ENCODE results near the gene HILPDA.

Gene HILPDA

GRCh38 chr7:128410451-128410753 lies 45.3 kb upstream of the HILPDA start:
- no peaks in the 10 kb centered on the region for H3K27me3 ChIP-seq
- peak overlapping the region; percentile 69 to 85 (median 79) for H3K9ac ChIP-seq
- peaks cover 0 to 15% (median 0%) of the 10 kb centered on the region in 11 experiments; a peak in 4 of 22 replicates for H4K20me1 ChIP-seq
- peak overlapping the region; percentile 84 to 100 (median 99) for H3K4me2 ChIP-seq
- H3K36me3 ChIP-seq, result no peaks in the 10 kb centered on the region
- H3K27ac ChIP-seq, result peak overlapping the region in 9 of 11 experiments; percentile 32 to 87 (median 78); a peak in 17 of 22 replicates
- peak overlapping the region; percentile 59 to 93 (median 72) for H3K4me3 ChIP-seq
- H3K9me3 ChIP-seq (replicated peaks in 1 of 11), result peaks cover 0 to 5% (median 0%) of the 10 kb centered on the region in 11 experiments; a peak in 2 of 22 replicates
- H3K4me1 ChIP-seq, result peaks cover 32 to 45% (median 41%) of the 10 kb centered on the region in 10 experiments
- no peak for TF ChIP-seq Cebpa-rat (IDR thresholded peaks at IDR 0.05)

GRCh38 chr7:128415217-128415785 lies 40.4 kb upstream of the HILPDA start:
- no peak overlapping the region for H3K4me3 ChIP-seq
- H3K9ac ChIP-seq, result no peak overlapping the region
- H3K9me3 ChIP-seq (replicated peaks in 1 of 11), result peaks cover 0 to 5% (median 0%) of the 10 kb centered on the region in 11 experiments; a peak in 2 of 22 replicates
- H3K36me3 ChIP-seq, result no peaks in the 10 kb centered on the region
- H3K4me1 ChIP-seq, result peaks cover under 1 to 13% (median 8%) of the 10 kb centered on the region in 10 experiments; a peak in 17 of 20 replicates
- TF ChIP-seq Cebpa-rat (IDR thresholded peaks at IDR 0.05), result no peak
- H3K27ac ChIP-seq, result no peak overlapping the region
- H3K4me2 ChIP-seq, result no peak overlapping the region
- no peaks in the 10 kb centered on the region; a peak in 1 of 22 replicates for H4K20me1 ChIP-seq
- H3K27me3 ChIP-seq, result no peaks in the 10 kb centered on the region

GRCh38 chr7:128417071-128417470 lies 38.6 kb upstream of the HILPDA start:
- Histone ChIP-seq H3K4me1 (peaks cover 0 to 15% (median 8%) of the 10 kb centered on the region in 10 experiments; a peak in 10 of 20 replicates), H3K9me3 (replicated peaks in 1 of 11) (peaks cover 0 to 5% (median 0%) of the 10 kb centered on the region in 11 experiments; a peak in 2 of 22 replicates), H4K20me1 (no peaks in the 10 kb centered on the region; a peak in 1 of 22 replicates), H3K36me3 (no peaks in the 10 kb centered on the region), H3K27me3 (no peaks in the 10 kb centered on the region), H3K4me2 (no peak overlapping the region), H3K9ac (no peak overlapping the region), H3K27ac (no peak overlapping the region), H3K4me3 (no peak overlapping the region)
- no peak for TF ChIP-seq Cebpa-rat (IDR thresholded peaks at IDR 0.05)

GRCh38 chr7:128419257-128419656 lies 36.4 kb upstream of the HILPDA start:
- Histone ChIP-seq H3K4me3 (no peak overlapping the region), H3K4me2 (no peak overlapping the region), H3K4me1 (peaks cover 0 to 15% (median 8%) of the 10 kb centered on the region in 10 experiments; a peak in 13 of 20 replicates), H3K9me3 (replicated peaks in 1 of 11) (no peaks in the 10 kb centered on the region), H3K27ac (no peak overlapping the region), H3K36me3 (no peaks in the 10 kb centered on the region), H4K20me1 (no peaks in the 10 kb centered on the region; a peak in 1 of 22 replicates), H3K27me3 (no peaks in the 10 kb centered on the region), H3K9ac (peak overlapping the region in 1 of 11 experiments; percentile 15; a peak in 1 of 22 replicates)
- TF ChIP-seq Cebpa-rat (IDR thresholded peaks at IDR 0.05), result no peak

- H4K20me1 ChIP-seq, result no peaks in the 10 kb centered on the region; a peak in 1 of 22 replicates
- peak overlapping the region in 5 of 11 experiments; percentile 6 to 31 (median 27); a peak in 6 of 22 replicates for H3K4me2 ChIP-seq
- H3K27ac ChIP-seq, result no peak overlapping the region
- peaks cover 0 to 15% (median 8%) of the 10 kb centered on the region in 10 experiments; a peak in 13 of 20 replicates for H3K4me1 ChIP-seq
- H3K4me3 ChIP-seq, result no peak overlapping the region
- no peak for TF ChIP-seq Cebpa-rat (IDR thresholded peaks at IDR 0.05)
- H3K36me3 ChIP-seq, result no peaks in the 10 kb centered on the region
- no peak overlapping the region for H3K9ac ChIP-seq
- H3K27me3 ChIP-seq, result no peaks in the 10 kb centered on the region
- no peaks in the 10 kb centered on the region for H3K9me3 ChIP-seq (replicated peaks in 1 of 11)
These were observed 34.9 kb upstream of the HILPDA start for GRCh38 chr7:128420773-128421172.

GRCh38 chr7:128421384-128421783 lies 34.3 kb upstream of the HILPDA start:
- no peak overlapping the region for H3K27ac ChIP-seq
- peaks cover 0 to 15% (median 8%) of the 10 kb centered on the region in 10 experiments; a peak in 13 of 20 replicates for H3K4me1 ChIP-seq
- H3K9ac ChIP-seq, result no peak overlapping the region
- peak overlapping the region in 1 of 11 experiments; percentile 27; a peak in 2 of 22 replicates for H3K4me2 ChIP-seq
- no peak overlapping the region for H3K4me3 ChIP-seq
- H3K36me3 ChIP-seq, result no peaks in the 10 kb centered on the region
- H3K9me3 ChIP-seq (replicated peaks in 1 of 11), result no peaks in the 10 kb centered on the region
- no peak for TF ChIP-seq Cebpa-rat (IDR thresholded peaks at IDR 0.05)
- no peaks in the 10 kb centered on the region for H3K27me3 ChIP-seq
- no peaks in the 10 kb centered on the region; a peak in 1 of 22 replicates for H4K20me1 ChIP-seq

- Histone ChIP-seq H3K27me3 (no peaks in the 10 kb centered on the region), H3K4me1 (peaks cover 0 to 15% (median 8%) of the 10 kb centered on the region in 10 experiments; a peak in 13 of 20 replicates), H3K36me3 (no peaks in the 10 kb centered on the region), H3K4me3 (no peak overlapping the region), H3K9me3 (replicated peaks in 1 of 11) (no peaks in the 10 kb centered on the region), H4K20me1 (no peaks in the 10 kb centered on the region; a peak in 1 of 22 replicates), H3K27ac (no peak overlapping the region), H3K4me2 (peak overlapping the region in 1 of 11 experiments; percentile 27; a peak in 1 of 22 replicates), H3K9ac (no peak overlapping the region)
- no peak for TF ChIP-seq Cebpa-rat (IDR thresholded peaks at IDR 0.05)
These were observed 33.6 kb upstream of the HILPDA start for GRCh38 chr7:128422037-128422436.

- H3K9ac ChIP-seq, result no peak overlapping the region
- no peaks in the 10 kb centered on the region for H3K9me3 ChIP-seq (replicated peaks in 1 of 11)
- H3K27me3 ChIP-seq, result no peaks in the 10 kb centered on the region
- H3K4me3 ChIP-seq, result no peak overlapping the region
- H4K20me1 ChIP-seq, result no peaks in the 10 kb centered on the region; a peak in 1 of 22 replicates
- no peak for TF ChIP-seq Cebpa-rat (IDR thresholded peaks at IDR 0.05)
- H3K4me1 ChIP-seq, result peaks cover 0 to 15% (median 8%) of the 10 kb centered on the region in 10 experiments; a peak in 13 of 20 replicates
- no peak overlapping the region for H3K4me2 ChIP-seq
- no peak overlapping the region for H3K27ac ChIP-seq
- no peaks in the 10 kb centered on the region for H3K36me3 ChIP-seq
These were observed 32.8 kb upstream of the HILPDA start for GRCh38 chr7:128422842-128423241.

GRCh38 chr7:128424686-128425275 lies 30.9 kb upstream of the HILPDA start:
- no peaks in the 10 kb centered on the region for H3K27me3 ChIP-seq
- no peak for TF ChIP-seq Cebpa-rat (IDR thresholded peaks at IDR 0.05)
- H3K4me1 ChIP-seq, result peaks cover 0 to 15% (median 8%) of the 10 kb centered on the region in 10 experiments; a peak in 13 of 20 replicates
- H3K4me3 ChIP-seq, result no peak overlapping the region
- H4K20me1 ChIP-seq, result no peaks in the 10 kb centered on the region
- no peaks in the 10 kb centered on the region for H3K9me3 ChIP-seq (replicated peaks in 1 of 11)
- no peak overlapping the region for H3K9ac ChIP-seq
- no peaks in the 10 kb centered on the region for H3K36me3 ChIP-seq
- no peak overlapping the region for H3K4me2 ChIP-seq
- H3K27ac ChIP-seq, result no peak overlapping the region

Data from BLaER1 treated with 17β-estradiol and CSF1 and Interleukin-3, amounts not matched to agents 10 nM and 100 nM (cell line).